GM18499 (cell line): ENCODE data around the gene FNDC11.

Source experiments
- ATAC-seq: cut with Tn5 transposase; IDR thresholded peaks from one replicate; pipeline ENCODE4 v1.9.1; 2021; ENCODE audit warnings: moderate number of reproducible peaks; ENCODE audit not compliant: insufficient read depth, unreplicated experiment

Gene FNDC11

DNA sequence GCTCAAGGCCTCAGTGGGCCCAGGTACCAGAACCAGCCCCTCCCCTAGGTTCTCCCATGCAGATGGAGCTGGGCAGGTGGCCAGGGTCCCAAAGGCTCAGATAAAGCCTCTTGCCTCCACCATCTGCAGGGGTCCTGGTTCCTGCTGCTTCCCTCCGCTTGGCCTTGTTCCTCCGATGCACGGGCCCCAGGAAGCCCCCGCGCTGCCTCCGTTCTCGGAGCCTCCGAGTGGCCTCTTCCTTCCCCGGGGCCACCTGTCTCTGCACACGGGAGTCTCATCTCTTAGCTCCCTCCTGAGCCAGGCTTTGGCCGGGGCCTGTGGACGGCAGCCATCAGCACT lies 14.9 kb upstream of the FNDC11 start:
- ATAC-seq = no peak

DNA sequence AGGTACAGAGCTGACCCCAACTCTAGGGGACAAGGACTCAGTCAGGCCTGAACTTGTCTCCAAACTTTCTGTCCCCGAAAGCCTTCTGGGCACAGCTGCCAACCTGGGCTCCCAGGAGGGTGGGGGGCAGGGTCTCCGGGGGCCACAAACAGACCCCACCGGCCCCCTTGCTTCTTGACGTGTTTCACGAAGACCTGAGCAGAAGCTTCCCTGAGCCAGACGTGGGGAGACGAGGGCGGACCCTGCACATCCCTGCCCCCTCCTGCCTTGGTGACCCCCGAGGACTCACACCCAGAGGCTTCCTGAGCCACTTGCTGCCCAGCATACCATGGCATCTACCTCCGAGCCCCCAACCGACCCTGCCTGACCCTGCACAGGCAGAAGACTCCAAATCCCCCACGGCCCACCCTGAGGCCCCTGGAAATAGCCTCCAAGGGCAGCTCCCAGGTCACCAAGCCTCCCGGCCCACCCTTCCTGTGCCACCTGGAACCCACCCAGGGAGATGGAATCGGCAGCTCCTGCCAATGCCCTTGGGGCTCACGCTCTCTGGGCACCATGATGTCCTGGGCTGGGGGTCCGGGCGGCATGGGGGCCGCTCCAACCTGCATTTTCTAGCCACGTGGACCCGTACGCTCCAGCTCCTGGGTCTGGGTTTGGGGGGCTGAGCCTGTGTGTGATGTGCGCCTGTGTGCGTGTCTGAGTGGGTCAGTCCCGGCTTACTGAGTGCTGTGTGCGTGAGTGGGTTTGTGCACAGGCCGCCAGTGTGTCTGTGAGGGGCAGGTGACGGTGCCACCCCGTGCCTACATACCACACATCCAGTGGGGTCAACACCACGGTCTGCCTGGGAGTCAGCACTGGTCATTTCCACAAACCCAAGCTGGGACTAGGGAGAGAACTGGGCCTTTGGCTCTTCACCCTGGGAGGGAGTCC lies 14.3 kb upstream of the FNDC11 start:
- no peak for ATAC-seq

DNA sequence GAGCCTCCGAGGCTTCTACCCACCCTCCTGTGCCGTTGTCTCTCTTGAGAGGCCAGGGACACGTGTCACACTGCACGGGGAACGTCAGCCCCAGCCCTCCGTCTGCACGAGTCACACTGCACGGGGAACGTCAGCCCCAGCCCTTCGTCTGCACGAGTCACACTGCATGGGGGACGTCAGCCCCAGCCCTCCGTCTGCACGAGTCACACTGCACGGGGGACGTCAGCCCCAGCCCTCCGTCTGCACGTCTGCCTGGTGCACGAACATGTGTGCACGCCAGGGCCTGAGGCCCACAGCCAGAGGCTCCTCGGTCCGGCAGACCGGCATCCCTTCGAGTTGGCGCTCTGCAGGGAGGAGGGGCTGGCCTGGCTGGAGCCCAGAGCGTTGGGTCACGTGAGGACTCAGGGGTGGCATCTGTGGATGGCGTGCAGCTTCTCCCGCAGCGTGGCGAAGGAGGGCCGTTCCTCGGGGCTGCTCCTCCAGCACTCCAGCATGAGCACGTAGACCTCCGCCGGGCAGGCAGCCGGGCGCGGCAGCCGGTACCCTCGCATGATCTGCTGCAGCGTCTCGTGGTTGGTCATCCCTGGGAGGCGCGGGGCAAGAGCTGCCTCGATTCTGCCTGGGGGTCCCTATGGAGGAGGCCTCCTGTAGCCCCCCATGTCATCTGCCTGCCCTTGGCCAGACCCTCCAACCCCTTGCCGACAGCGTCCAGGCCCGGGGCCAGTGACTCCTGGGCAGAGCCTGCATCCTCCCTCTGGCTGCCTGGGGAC lies 13.4 kb upstream of the FNDC11 start:
- no peak for ATAC-seq

DNA sequence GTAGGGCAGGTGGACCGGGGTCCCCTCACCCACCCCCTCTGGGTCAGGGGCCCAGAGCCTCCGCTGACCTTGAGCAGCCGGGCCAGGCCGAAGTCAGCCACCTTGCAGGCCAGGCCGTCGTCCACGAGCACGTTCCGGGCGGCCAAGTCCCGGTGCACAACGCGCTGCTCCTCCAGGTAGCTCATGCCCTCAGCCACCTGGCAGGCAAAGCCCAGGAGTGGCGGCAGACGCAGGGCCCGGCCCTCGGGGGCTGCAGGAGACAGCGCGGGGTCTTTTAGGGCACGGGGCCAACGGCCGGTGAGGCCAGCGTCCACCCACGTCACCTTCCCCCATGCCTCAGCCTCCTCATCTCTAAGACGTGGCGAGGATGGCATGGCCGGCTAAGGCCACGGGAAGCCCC lies 12.6 kb upstream of the FNDC11 start:
- no peak for ATAC-seq

DNA sequence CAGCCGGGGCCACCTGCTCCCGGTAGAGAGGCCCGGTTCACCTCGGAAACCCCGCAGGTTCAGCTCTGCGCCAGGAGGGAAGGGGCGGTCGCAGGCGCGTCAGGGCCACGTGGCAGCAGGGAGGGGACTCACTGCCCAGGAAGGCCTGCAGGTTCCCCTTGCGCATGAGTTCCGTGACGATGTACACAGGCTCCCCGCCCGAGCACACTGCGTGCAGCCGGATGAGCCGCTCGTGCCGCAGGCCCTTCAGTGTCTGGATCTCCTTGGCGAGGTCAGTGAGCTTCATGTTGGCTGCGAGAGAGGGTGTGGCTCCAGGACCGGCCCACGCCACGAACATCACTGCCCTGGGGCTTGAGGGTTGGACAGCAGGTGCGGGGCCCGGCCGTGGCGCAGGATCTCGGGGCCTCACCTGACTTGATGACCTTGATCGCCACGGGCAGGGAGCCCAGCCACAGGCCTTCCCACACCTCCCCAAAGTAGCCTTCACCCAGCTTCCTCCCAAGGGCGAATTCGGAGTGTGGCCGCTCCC lies 11.9 kb upstream of the FNDC11 start:
- no peak for ATAC-seq

DNA sequence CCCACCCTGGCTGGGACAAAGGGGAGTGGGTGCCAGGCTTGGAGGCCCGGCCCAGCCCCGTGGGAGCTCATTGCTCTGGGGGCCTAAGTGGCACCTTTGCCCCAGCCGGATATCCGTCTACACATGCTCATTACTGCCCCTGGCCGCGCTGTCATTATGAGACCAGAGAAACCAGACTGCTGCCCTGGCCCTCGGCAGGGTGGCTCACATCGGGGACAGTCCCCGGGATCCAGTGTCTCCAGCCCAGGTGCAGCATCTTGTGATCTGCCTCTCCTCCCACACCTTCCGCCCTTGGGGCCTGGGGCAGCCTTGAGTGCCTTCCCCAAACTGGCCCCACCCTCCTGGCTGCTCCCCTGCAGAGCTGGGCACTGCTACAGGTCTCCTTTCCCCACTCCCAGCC lies 11.3 kb upstream of the FNDC11 start:
- ATAC-seq = no peak

DNA sequence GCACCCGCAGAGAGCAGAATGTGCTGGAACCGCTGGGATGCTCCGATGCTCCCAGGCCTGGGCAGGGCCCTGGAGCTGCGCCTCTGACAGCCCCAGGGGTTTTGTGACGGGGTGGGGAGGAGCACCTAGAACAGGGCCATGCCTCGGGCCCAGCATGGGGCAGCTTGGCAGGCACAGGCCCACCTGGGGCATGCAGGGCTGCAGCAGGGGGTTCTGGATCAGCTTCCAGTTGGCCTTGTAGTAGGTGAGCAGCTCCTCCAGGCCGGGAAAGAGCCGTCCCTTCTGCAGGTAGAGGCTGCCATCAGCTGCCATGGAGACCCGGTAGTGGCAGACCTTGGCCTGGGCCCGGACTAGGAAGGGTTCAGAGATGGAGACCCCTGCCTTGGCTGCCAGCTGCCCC lies 10.8 kb upstream of the FNDC11 start:
- ATAC-seq = no peak

DNA sequence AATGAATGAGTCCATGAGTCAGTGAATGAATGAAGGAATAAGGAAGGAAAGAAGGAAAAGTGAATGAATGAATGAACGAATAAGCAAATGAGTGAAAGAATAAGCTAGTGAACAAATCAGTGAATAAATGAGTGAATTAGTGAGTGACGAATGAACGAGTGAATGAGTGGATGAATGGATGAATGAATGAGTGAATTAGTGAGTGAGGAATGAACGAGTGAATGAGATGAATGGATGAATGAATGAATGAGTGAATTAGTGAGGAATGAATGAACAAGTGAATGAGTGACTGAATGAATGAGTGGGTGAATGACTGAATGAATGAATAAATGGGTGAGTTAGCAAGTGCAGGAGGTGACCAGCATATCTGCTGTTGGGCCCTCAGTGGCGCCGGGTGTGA lies 10.2 kb upstream of the FNDC11 start:
- ATAC-seq = no peak

DNA sequence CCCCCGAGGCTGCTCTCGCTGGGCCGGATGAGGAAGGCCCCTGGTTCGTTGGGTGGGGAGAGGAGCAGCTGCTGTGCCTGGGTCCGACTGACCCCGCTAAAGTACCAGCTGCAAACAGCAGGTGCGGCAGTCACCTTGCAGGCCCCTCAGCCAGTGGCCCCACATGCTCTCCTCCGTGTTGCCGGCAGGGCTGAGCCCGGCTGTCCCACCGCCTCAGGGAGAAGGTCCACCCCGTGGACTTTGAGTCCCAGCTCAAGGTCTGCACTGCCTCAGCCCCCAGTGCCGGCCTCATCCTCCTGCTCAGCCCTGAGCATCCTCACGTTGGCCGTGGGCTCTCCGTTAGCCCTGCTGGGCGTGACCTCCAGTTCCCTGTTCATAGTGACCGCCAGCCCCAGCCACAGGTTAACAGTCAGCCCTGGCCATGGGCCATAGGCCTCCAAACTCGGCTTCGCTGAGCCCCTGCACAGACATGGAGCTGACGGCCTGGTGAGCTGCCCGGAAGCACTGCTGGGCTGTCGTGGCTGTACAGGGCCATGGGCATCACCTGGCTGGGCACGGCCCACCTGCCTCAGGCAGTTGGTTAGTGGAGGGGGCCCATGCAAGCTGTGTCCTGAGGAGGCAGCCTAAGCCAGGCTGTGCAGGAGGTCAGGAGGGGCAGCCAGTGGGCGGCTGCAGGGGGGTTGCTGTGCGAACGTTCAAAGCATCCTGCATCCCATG lies 9.6 kb upstream of the FNDC11 start:
- no peak for ATAC-seq

DNA sequence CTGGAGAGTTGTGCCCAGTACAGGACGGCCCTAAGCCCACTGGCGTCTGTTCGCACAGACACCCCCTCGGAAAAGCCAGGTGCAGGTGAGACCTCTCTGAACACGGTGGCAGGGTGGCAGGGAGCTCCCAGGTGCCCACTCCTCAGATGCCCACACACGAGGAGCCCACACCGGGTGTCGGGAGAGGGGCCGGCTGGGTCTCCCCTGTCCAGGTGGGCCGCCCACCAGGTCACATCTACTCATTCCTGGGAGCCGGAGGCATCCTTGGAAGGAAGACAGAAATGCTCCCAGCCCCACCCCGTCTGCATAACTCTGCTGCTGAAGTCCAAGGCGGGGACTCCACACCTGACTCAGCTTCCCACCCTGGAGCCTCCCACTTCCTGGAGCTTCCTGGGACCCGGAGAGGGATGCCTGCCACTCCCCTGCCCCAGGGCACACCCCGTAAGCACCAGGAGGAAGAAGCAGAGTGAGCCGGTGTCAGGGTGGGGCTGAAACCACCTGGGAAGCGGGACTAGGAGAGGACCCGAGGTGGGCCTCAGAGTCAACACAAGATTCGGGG lies 8.9 kb upstream of the FNDC11 start:
- ATAC-seq = no peak

DNA sequence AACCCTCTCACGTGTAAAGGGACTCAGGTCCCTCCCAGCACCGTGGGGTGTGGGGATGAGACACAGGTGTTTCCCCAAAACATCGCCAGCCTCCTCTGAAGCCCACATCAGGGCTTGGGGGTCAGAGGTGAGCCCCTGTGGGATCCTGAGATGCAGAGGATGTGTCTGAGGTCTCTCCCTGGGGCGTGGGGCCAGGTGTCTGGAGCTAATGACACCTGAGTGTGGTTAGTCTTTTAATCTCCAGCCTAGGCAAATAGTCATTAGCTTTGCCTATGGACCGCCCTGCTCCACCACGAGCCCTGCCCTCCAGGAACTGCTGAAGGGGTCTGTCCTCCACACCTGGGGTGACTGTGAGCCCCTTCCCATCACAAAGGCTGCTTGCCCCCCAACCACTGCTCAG lies 8.1 kb upstream of the FNDC11 start:
- ATAC-seq = no peak

DNA sequence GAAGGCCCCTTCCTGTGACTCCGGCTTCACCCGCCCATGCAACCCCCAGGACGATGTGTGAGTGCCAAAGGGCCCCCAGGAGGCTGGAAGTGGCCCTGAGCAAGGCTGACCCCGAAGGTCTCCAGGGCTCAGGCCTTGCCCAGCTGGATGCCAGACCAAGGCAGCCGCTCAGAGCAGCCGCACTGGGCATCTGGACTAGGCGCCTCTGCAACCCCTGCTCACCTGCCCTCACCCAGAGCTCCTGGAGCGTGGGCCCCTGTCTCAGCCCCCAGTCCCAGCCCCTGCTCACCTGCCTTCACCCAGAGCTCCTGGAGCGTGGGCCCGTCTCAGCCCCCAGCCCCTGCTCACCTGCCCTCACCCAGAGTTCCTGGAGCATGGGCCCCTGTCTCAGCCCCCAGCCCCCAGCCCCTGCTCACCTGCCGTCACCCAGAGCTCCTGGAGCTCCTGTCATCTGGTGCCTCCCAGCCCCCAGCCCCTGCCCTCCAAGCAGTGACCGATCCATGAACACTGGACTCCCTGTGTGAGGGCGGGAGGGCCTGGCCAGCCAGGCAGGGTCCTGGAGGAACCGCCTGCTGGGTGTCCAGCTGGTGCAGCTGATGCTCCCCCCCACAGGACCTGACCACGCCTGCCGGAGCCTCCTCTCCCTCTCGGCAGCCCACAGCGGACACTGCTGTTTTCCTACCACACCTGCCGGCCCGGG lies 7.6 kb upstream of the FNDC11 start:
- ATAC-seq = no peak

DNA sequence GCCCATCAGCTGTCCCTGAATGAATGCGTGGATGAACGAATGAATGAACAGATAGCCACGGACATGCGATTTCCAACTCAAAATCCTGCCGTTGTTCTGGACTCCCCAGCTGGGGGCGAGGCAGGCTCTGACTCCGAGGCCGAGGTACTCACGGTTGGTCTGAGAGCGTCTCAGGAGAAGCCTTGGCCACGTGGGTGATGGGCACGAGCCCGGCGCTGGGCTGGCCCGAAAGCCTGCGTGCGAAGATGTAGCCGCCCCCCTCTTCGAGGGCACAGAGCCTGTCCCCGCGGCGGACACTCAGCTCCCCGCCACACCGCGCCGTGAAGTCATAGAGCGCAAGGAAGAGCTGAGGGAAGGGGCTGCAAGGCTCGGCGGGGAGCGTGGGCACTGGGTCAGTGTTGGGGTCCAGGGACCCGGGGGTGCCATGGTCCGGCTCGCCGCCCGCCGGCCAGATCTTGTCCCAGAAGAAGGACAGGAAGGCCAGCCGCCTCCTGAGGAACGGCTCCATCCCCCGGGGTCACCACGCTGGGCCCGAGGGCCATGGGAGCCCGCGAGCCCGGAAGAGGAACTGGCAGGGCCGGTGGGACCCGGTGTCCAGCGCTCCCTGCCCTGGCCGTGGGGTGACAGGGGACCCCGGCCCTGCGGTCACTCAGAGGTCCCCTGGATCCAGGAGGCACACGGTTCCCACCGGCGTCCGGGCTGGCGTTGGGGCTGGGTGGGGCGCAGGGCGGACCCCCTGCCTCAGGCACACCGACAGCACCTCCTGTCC lies 6.8 kb upstream of the FNDC11 start:
- no peak for ATAC-seq

DNA sequence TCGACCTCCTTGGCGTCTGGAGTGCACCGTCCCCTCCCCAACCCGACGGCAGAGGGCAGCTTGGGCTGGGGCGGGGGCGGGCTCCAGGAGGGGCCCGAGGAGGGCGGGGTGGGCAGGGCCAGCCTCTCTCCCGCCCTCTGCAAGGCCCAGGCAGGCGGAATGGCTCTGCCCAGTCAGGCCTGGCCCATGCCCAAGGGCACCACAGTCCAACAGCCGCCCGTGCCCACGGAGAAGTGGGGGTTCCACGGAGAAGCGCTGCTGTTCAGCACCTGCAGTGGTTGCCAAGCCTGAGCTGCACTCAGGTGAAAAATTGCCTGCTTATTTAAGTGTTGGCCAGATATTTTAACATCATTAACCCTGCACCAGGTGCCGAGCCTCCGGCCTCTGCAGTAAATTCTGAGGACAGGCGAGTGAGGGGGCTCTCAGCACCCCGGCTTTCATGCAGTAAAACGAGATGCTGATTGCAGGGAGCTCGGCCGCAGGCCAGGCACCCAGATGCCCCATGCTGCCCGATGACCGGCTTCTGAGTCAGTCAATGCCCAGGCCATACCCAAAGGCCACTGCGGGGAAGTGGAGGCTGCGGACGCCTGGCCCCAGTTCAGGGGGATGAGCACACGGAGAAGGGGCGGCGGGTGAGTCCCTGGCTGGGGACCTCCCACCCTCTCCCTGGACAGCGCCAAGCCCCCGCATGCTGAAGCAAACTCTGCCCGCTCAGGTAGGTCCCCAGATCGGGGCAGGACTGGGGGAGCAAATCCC lies 6.1 kb upstream of the FNDC11 start, which contains the start of gene SRMS:
Gene SRMS, minus strand, starts transcription at position 25 of the 756 bp plus-strand sequence. CDS start 286 bp downstream, outside the sequence.
- no peak for ATAC-seq

DNA sequence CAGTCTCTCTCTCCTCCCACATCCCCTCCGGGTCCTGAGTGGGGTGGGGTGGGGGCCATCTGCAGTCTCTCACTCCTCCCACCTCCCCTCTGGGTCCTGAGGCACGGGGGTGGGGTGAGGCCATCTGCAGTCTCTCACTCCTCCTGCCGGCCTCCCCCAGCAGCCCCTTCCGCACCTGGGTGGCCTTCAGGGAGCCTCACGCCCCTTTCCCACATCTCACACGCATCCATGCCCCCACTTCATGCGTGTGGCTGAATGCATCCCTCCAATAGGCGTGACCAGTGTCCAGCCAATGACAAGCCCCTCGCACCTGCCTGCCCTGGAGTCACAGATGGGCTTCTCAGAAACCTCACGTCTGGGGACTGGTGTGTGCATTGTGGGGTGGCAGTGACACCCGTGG lies 5.4 kb upstream of the FNDC11 start:
- no peak for ATAC-seq

DNA sequence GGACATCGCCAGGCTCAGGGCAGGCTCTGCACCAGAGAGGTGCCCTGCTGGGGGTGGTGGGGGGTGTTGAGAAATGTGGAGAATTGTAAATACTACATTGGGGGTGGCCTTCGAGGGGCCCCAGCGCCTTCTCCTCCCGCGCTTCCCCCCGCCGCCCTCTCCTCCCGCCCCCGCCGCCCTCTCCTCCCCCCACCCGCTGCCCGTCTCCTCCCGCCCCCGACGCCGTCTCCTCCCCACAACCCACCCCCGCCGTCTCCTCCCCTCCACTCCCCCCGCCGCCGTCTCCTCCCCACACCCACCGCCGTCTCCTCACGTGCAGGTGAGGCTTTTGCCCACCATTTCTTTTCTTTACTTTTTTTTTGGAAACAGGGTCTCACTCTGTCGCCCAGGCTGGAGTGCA lies 4.9 kb upstream of the FNDC11 start:
- no peak for ATAC-seq

DNA sequence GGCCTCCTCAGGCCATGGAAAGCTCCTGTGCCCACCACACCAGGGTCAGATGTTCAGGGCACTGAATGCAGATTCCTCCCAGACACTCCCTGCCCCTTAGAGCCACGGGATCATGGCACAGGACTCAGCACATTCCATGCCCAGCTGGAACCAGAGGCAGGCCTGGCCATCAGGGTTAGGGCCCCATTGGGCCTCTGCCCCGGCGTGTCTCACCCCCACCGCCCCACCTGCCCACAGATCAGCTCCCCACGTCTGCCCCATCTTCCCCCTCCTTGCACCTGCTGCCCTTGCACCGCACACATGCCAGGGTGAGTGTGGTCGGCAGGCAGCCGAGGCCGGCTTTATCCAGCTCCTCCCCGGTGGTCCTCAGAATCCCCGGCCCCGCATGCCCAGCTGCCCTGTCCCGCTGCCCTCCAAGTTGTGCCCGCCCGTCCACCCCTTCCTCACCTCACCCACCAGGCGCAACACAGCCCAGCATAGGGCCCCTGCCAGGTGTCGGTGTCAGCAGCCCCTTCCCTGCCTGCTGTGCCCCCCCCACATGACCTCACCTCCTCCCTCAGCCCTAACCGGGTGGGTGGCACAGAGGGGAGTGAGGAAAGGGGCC lies 4.2 kb upstream of the FNDC11 start:
- ATAC-seq = no peak

DNA sequence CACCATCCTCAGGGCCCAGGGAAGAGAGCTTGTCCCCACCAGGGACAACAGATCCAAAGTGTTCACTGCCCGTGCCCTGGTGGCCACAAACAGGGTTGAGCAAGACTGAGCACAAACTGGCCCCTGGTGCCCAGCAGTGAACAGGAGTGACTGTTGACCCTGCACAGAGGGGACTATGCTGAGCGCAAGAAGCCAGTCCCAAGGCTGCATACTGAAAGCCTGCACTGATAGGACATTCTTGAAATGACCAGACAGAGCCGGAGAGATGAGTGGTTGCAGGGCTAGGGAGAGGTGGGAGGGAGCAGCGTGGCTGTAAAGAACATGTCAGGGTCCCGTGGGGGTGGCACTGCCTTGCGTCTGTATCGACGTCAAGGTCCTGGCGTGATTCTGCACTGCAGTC lies 2.9 kb upstream of the FNDC11 start:
- no peak for ATAC-seq
